Glomerular endothelial cell (primary cell): Measurements from ENCODE around the gene ASCC1. TPM values are rescaled to one million over a fixed set of nuclear protein-coding genes. Genes with fewer than 3 reads are reported as not detected.

Source experiments
- DNase-seq: peaks from one replicate; pipeline ENCODE4 v3.0.0-alpha.2; 2011; ENCODE audit warnings: low read depth, low spot score; ENCODE audit errors: extremely low read depth
- total RNA-seq: library from RNA; depleted of rRNA; stranded (reverse); fragments of >200 nt; gene quantifications from 2 replicates; pipeline ENCODE4 v1.2.3, GENCODE V29; 2015

The ASCC1 gene
- total RNA-seq, 1 donor from 2014 or later = 26.3 TPM

- no peak for DNase-seq
Observed at GRCh38 chr10:72069751-72070526, 146.1 kb downstream of the ASCC1 start.

- no peak for DNase-seq
Observed at GRCh38 chr10:72068901-72069446, 147.1 kb downstream of the ASCC1 start.

- DNase-seq = no peak
Observed at GRCh38 chr10:72068126-72068765, 147.8 kb downstream of the ASCC1 start.

- DNase-seq = no peak
Observed at GRCh38 chr10:72067463-72068125, 148.5 kb downstream of the ASCC1 start.

GRCh38 chr10:72066318-72067284 is 149.5 kb downstream of the ASCC1 start:
- DNase-seq = no peak

GRCh38 chr10:72065439-72066025 is 150.5 kb downstream of the ASCC1 start:
- DNase-seq = no peak

- DNase-seq = no peak
Observed at GRCh38 chr10:72063703-72064391, 152.2 kb downstream of the ASCC1 start.

- no peak for DNase-seq
Observed at GRCh38 chr10:72062832-72063702, 153.0 kb downstream of the ASCC1 start.

- DNase-seq = no peak
Observed at GRCh38 chr10:72062382-72062781, 153.7 kb downstream of the ASCC1 start.

- no peak for DNase-seq
Observed at GRCh38 chr10:72061930-72062329, 154.1 kb downstream of the ASCC1 start.

GRCh38 chr10:72061491-72061890 is 154.6 kb downstream of the ASCC1 start:
- DNase-seq = no peak

GRCh38 chr10:72059843-72060822 is 155.9 kb downstream of the ASCC1 start:
- no peak for DNase-seq

GRCh38 chr10:72058989-72059842 is 156.9 kb downstream of the ASCC1 start:
- no peak for DNase-seq

GRCh38 chr10:72058347-72058898 is 157.7 kb downstream of the ASCC1 start:
- DNase-seq = no peak

- no peak for DNase-seq
Observed at GRCh38 chr10:72056932-72057751, 158.9 kb downstream of the ASCC1 start.
